ENCODE results near the gene ADAMTS16. TPM values are rescaled to one million over a fixed set of nuclear protein-coding genes. Genes with fewer than 3 reads are reported as not detected.

The ADAMTS16 gene
- total RNA-seq, 6 experiments from 2014 or later = 0.26 to 0.70 (median 0.50) TPM; not detected in 1

GRCh38 chr5:5343568-5343967 lies 203.4 kb downstream of the ADAMTS16 start:
- Mint-ChIP-seq H3K4me1 (ENCODE audit: low read depth) (peaks cover 47% of the 10 kb centered on the region), H3K27me3 (ENCODE audit: insufficient read depth) (peaks cover 3% of the 10 kb centered on the region)

GRCh38 chr5:5344051-5344571 lies 204.0 kb downstream of the ADAMTS16 start:
- no peaks in the 10 kb centered on the region for H3K9me3 Mint-ChIP-seq
- H3K4me1 Mint-ChIP-seq (ENCODE audit: low read depth) = peaks cover 48% of the 10 kb centered on the region
- no peak for DNase-seq
- no peaks in the 10 kb centered on the region for H3K36me3 Mint-ChIP-seq (ENCODE audit: low read depth)
- H3K4me3 Mint-ChIP-seq = no peak overlapping the region
- TF ChIP-seq CTCF (IDR thresholded peaks at IDR 0.05) = no peak
- no peak overlapping the region for H3K27ac Mint-ChIP-seq
- no peaks in the 10 kb centered on the region; the same call in none of the 2 replicates for H3K27me3 Mint-ChIP-seq (ENCODE audit: insufficient read depth)

More at GRCh38 chr5:5343568-5343967, 203.4 kb downstream of the ADAMTS16 start:
- H3K27ac Mint-ChIP-seq = no peak overlapping the region
- H3K36me3 Mint-ChIP-seq (ENCODE audit: low read depth) = no peaks in the 10 kb centered on the region
- no peak for DNase-seq
- no peak for TF ChIP-seq CTCF (IDR thresholded peaks at IDR 0.05)
- H3K9me3 Mint-ChIP-seq = no peaks in the 10 kb centered on the region
- no peak overlapping the region for H3K4me3 Mint-ChIP-seq

GRCh38 chr5:5344606-5345005 lies 204.5 kb downstream of the ADAMTS16 start:
- DNase-seq = no peak
- Mint-ChIP-seq H3K27me3 (ENCODE audit: insufficient read depth) (no peaks in the 10 kb centered on the region; the same call in none of the 2 replicates), H3K4me1 (ENCODE audit: low read depth) (peaks cover 52% of the 10 kb centered on the region), H3K4me3 (no peak overlapping the region), H3K9me3 (peaks cover 3% of the 10 kb centered on the region; the same call in 1 of the 2 replicates), H3K27ac (no peak overlapping the region), H3K36me3 (ENCODE audit: low read depth) (no peaks in the 10 kb centered on the region)
- no peak for TF ChIP-seq CTCF (IDR thresholded peaks at IDR 0.05)

- Mint-ChIP-seq H3K36me3 (ENCODE audit: low read depth) (no peaks in the 10 kb centered on the region), H3K4me1 (ENCODE audit: low read depth) (peaks cover 48% of the 10 kb centered on the region), H3K4me3 (no peak overlapping the region), H3K9me3 (peaks cover 4% of the 10 kb centered on the region; the same call in 1 of the 2 replicates), H3K27ac (no peak overlapping the region), H3K27me3 (ENCODE audit: insufficient read depth) (peaks cover 5% of the 10 kb centered on the region)
- no peak for TF ChIP-seq CTCF (IDR thresholded peaks at IDR 0.05)
- no peak for DNase-seq
These were observed 207.3 kb downstream of the ADAMTS16 start for GRCh38 chr5:5347442-5347841.

GRCh38 chr5:5348135-5348534 lies 208.0 kb downstream of the ADAMTS16 start:
- Mint-ChIP-seq H3K4me1 (ENCODE audit: low read depth) (peaks cover 41% of the 10 kb centered on the region), H3K9me3 (peaks cover 4% of the 10 kb centered on the region; the same call in 1 of the 2 replicates), H3K4me3 (no peak overlapping the region), H3K27ac (no peak overlapping the region), H3K36me3 (ENCODE audit: low read depth) (no peaks in the 10 kb centered on the region), H3K27me3 (ENCODE audit: insufficient read depth) (peaks cover 7% of the 10 kb centered on the region)
- no peak for TF ChIP-seq CTCF (IDR thresholded peaks at IDR 0.05)
- DNase-seq = no peak
